Panc1 (cell line): ENCODE results near the gene WASL. TPM values are rescaled to one million over a fixed set of nuclear protein-coding genes. Genes with fewer than 3 reads are reported as not detected.
A peak's percentile ranks its signal among the peaks of the same experiment; 100 is the strongest.

ENCODE experiments used
- ATAC-seq: fragments of 200-7000 bp; cut with Tn5 transposase; 2 replicates; pipeline ENCODE4 v1.9.1; 2020; ENCODE audit warnings: mild to moderate bottlenecking, moderate library complexity
- BruUV-seq: library from RNA; stranded (reverse); fragments of 400-500 nt; replicated peaks from 2 replicates; lab custom pipeline; 2021; lab: Mats Ljungman, UMichigan
- CTCF ChIA-PET: fragments of 300-600 bp; sonication (Branson Sonifier 250); formaldehyde crosslinking; loops from one replicate; lab custom pipeline; 2022; ENCODE audit warnings: antibody characterized with exemption; lab: Charles Lee
- POLR2A ChIA-PET: fragments of 300-600 bp; sonication (Branson Sonifier 250); formaldehyde crosslinking; loops from one replicate; lab custom pipeline; 2022; ENCODE audit warnings: antibody characterized with exemption; lab: Charles Lee
- DNase-seq: peaks from one replicate; pipeline ENCODE4 v3.0.0-alpha.2; 2010; ENCODE audit warnings: low read depth, low spot score
- H3K27ac ChIP-seq: 2 replicates; pipeline ENCODE4 v1.5.1; 2011; ENCODE audit warnings: mild to moderate bottlenecking, low read length, inconsistent platforms
- H3K27me3 ChIP-seq: fragments of 200-500 bp; sonication (Bioruptor generic); 2 replicates; pipeline ENCODE4 v1.6.0; 2014; ENCODE audit warnings: low read length, inconsistent platforms; ENCODE audit not compliant: control insufficient read depth, insufficient read depth
- H3K36me3 ChIP-seq: fragments of 200-500 bp; sonication (Bioruptor generic); 2 replicates; pipeline ENCODE4 v1.5.1; 2014; ENCODE audit warnings: inconsistent platforms, mild to moderate bottlenecking, low read length, moderate library complexity; ENCODE audit not compliant: control insufficient read depth, insufficient read depth
- H3K4me1 ChIP-seq: 2 replicates; pipeline ENCODE4 v1.5.1; 2011; ENCODE audit warnings: inconsistent platforms, mild to moderate bottlenecking, low read length, moderate library complexity; ENCODE audit not compliant: control insufficient read depth, insufficient read depth
- H3K4me3 ChIP-seq, 2 experiments: 2 replicates each; pipeline ENCODE4 v1.5.1; 2011 to 2012; ENCODE audit warnings: low read depth in 2 of 2, low read length in 2 of 2, mild to moderate bottlenecking in 2 of 2, inconsistent platforms in 1 of 2, moderate library complexity in 1 of 2
- H3K9me3 ChIP-seq: fragments of 200-500 bp; sonication (Bioruptor generic); 2 replicates; pipeline ENCODE4 v1.5.1; 2014; ENCODE audit warnings: low read depth, mild to moderate bottlenecking, inconsistent platforms, low read length, moderate library complexity; ENCODE audit not compliant: control insufficient read depth, insufficient read depth
- POLR2AphosphoS5 ChIP-seq: IDR thresholded peaks from 2 replicates; pipeline ENCODE4 v1.6.1; 2012; ENCODE audit warnings: mild to moderate bottlenecking, low read depth, low read length, moderate library complexity
- SIN3A ChIP-seq: IDR thresholded peaks from 2 replicates; pipeline ENCODE4 v1.6.1; 2012; ENCODE audit warnings: low read depth, mild to moderate bottlenecking, low read length, moderate library complexity, borderline replicate concordance; ENCODE audit not compliant: insufficient read depth
- TCF7L2 ChIP-seq: IDR thresholded peaks from 2 replicates; pipeline ENCODE4 v1.6.1; 2011; ENCODE audit warnings: mild to moderate bottlenecking, low read depth, low read length, inconsistent platforms
- in situ Hi-C: cut with HindIII; loops from 2 replicates; pipeline ENCODE4 v1.10.0; 2016; ENCODE audit warnings: low sequenced_read_pairs, low pct_unique_long_range_greater_than_20kb
- intact Hi-C: fragments of 100-400 bp; cut with micrococcal nuclease; formaldehyde crosslinking; loops from one replicate; pipeline ENCODE4 v1.10.0; 2022; ENCODE audit not compliant: unreplicated experiment
- total RNA-seq: library from RNA; stranded (reverse); gene quantifications from one replicate; pipeline ENCODE4 v1.2.1, GENCODE V29; 2021; ENCODE audit not compliant: unreplicated experiment
- TF ChIP-seq, protein P1 (sequence below), 2 experiments: IDR thresholded peaks; 2 replicates each; pipeline ENCODE4 v1.6.1; 2011 to 2012; ENCODE audit warnings: low read depth in 2 of 2, control low read depth in 1 of 2, low read length in 1 of 2, mild to moderate bottlenecking in 1 of 2, moderate library complexity in 1 of 2; ENCODE audit not compliant: insufficient read depth in 1 of 2
- TF ChIP-seq, protein P2 (sequence below): fragments of 450-650 bp; IDR thresholded peaks from 2 replicates; pipeline ENCODE4 v1.5.1; 2017; ENCODE audit warnings: mild to moderate bottlenecking

Gene WASL
- total RNA-seq, 1 experiment from 2014 or later, result 29.6 TPM

DNA sequence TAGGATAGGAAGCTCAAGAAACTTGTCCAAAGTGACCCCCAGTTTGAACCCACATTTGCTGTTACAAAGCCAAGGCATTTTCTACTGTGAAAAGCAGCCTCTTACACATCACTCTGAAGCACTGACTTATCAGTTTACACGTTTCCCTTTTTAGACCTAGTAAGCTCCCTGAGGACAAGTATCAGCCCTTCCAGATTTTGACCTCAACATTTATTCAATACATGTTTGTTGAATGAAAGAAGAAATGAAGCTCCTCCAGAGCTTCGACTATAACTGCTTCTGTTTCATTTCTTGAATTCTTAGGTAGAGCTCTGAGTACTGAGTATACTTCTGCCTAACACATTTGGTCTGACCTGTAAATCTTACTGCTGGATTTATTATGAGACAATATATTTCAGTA, 2.7 kb downstream of the WASL start:
- POLR2A ChIA-PET, result no interaction called here
- no peaks in the 10 kb centered on the region for H3K9me3 ChIP-seq
- BruUV-seq, result no TSS peak
- H3K27ac ChIP-seq, result peak overlapping the region; percentile 88; the same call in 1 of the 2 replicates
- intact Hi-C loops, result no loop called here
- TF ChIP-seq, protein P1, sequence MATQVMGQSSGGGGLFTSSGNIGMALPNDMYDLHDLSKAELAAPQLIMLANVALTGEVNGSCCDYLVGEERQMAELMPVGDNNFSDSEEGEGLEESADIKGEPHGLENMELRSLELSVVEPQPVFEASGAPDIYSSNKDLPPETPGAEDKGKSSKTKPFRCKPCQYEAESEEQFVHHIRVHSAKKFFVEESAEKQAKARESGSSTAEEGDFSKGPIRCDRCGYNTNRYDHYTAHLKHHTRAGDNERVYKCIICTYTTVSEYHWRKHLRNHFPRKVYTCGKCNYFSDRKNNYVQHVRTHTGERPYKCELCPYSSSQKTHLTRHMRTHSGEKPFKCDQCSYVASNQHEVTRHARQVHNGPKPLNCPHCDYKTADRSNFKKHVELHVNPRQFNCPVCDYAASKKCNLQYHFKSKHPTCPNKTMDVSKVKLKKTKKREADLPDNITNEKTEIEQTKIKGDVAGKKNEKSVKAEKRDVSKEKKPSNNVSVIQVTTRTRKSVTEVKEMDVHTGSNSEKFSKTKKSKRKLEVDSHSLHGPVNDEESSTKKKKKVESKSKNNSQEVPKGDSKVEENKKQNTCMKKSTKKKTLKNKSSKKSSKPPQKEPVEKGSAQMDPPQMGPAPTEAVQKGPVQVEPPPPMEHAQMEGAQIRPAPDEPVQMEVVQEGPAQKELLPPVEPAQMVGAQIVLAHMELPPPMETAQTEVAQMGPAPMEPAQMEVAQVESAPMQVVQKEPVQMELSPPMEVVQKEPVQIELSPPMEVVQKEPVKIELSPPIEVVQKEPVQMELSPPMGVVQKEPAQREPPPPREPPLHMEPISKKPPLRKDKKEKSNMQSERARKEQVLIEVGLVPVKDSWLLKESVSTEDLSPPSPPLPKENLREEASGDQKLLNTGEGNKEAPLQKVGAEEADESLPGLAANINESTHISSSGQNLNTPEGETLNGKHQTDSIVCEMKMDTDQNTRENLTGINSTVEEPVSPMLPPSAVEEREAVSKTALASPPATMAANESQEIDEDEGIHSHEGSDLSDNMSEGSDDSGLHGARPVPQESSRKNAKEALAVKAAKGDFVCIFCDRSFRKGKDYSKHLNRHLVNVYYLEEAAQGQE (IDR thresholded peaks at IDR 0.05; ENCODE audit: insufficient read depth in 1 of 2, low read depth in 2 of 2, low read length in 1 of 2), result no peak
- TF ChIP-seq, protein P2, sequence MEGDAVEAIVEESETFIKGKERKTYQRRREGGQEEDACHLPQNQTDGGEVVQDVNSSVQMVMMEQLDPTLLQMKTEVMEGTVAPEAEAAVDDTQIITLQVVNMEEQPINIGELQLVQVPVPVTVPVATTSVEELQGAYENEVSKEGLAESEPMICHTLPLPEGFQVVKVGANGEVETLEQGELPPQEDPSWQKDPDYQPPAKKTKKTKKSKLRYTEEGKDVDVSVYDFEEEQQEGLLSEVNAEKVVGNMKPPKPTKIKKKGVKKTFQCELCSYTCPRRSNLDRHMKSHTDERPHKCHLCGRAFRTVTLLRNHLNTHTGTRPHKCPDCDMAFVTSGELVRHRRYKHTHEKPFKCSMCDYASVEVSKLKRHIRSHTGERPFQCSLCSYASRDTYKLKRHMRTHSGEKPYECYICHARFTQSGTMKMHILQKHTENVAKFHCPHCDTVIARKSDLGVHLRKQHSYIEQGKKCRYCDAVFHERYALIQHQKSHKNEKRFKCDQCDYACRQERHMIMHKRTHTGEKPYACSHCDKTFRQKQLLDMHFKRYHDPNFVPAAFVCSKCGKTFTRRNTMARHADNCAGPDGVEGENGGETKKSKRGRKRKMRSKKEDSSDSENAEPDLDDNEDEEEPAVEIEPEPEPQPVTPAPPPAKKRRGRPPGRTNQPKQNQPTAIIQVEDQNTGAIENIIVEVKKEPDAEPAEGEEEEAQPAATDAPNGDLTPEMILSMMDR, result no peak
- no peak for TF ChIP-seq SIN3A
- CTCF ChIA-PET, result interaction anchor here (1.0 kb wide), 1 partner anchor 63 kb away, joined by 3 read pairs; no protein-coding TSS in a partner anchor
- H3K4me1 ChIP-seq, result peaks cover 25% of the 10 kb centered on the region
- H3K27me3 ChIP-seq, result no peaks in the 10 kb centered on the region
- ATAC-seq (no peak), DNase-seq (no peak)
- in situ Hi-C loops, result no loop called here
- peaks cover 4% of the 10 kb centered on the region; the same call in 1 of the 2 replicates for H3K36me3 ChIP-seq
- H3K4me3 ChIP-seq, result peak overlapping the region; percentile 0 to 76; a peak in 2 of 4 replicates

DNA sequence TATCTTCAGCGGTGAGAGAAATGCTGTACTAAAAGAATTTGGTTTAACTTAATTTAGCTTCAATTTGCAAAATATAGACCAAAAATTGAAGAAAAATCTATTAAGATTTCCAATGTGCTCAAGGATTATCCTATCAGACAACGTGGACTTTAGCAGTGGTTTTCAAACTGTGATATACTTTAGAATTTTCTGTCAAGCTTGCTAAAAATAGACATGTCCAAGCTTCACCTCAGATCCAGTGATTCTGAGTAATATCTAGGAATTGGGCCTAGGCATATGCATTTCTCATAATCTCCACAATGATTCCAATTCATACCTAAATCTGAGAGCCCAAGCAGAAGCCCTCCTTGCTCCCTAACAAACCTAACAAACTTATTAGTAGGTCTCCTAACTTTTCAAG, 3.4 kb downstream of the WASL start:
- peak overlapping the region; percentile 44; the same call in 1 of the 2 replicates for H3K27ac ChIP-seq
- H3K27me3 ChIP-seq, result no peaks in the 10 kb centered on the region
- H3K4me3 ChIP-seq, result no peak overlapping the region
- ATAC-seq (no peak), DNase-seq (no peak)
- TF ChIP-seq SIN3A (no peak), POLR2AphosphoS5 (no peak), TCF7L2 (no peak)
- TF ChIP-seq, protein P2, result no peak
- TF ChIP-seq, protein P1 (IDR thresholded peaks at IDR 0.05; ENCODE audit: insufficient read depth in 1 of 2, low read depth in 2 of 2, low read length in 1 of 2), result no peak
- no peaks in the 10 kb centered on the region for H3K9me3 ChIP-seq
- CTCF ChIA-PET, result interaction anchor here (1.0 kb wide), 1 partner anchor 63 kb away, joined by 3 read pairs; no protein-coding TSS in a partner anchor
- peaks cover 25% of the 10 kb centered on the region for H3K4me1 ChIP-seq
- peaks cover 4% of the 10 kb centered on the region; the same call in 1 of the 2 replicates for H3K36me3 ChIP-seq
- BruUV-seq, result no TSS peak
- POLR2A ChIA-PET, result no interaction called here
- in situ Hi-C loops (no loop called here), intact Hi-C loops (no loop called here)
